Stimulated activated CD8-positive, alpha-beta memory T cell treated with anti-CD3 and anti-CD28 coated beads, Interleukin-12 subunit alpha, Interleukin-12 subunit beta, amount 100 ng/mL, for 24 hours (primary cell): ENCODE measurements around the gene ANXA2.
A peak's percentile ranks its signal among the peaks of the same experiment; 100 is the strongest.
"Not testable (repeated sequence)": the region's sequence is repeated elsewhere in the genome, so short reads cannot be mapped to it uniquely, and the experiment has no call there.

Experiments
- DNase-seq: peaks from one replicate; pipeline ENCODE4 v3.0.0-alpha.2; 2020; ENCODE audit errors: extremely low read depth

The ANXA2 gene

GRCh38 chr15:60397772-60398445, at the start of gene ANXA2:
Gene ANXA2, minus strand, starts transcription at chr15:60397986. Its CDS starts 11,911 bp downstream, at chr15:60386075.
- peak; percentile 52 for DNase-seq

- DNase-seq, result no peak
Observed at GRCh38 chr15:60444289-60444912, 46.6 kb upstream of the ANXA2 start.

GRCh38 chr15:60442763-60443162, 45.0 kb upstream of the ANXA2 start:
- no peak for DNase-seq

- DNase-seq, result no peak
Observed at GRCh38 chr15:60442031-60442650, 44.4 kb upstream of the ANXA2 start.

GRCh38 chr15:60441331-60441730, 43.5 kb upstream of the ANXA2 start:
- no peak for DNase-seq

GRCh38 chr15:60438646-60439045, 40.9 kb upstream of the ANXA2 start:
- no peak for DNase-seq

- no peak for DNase-seq
Observed at GRCh38 chr15:60428935-60429334, 31.1 kb upstream of the ANXA2 start.

- DNase-seq, result no peak
Observed at GRCh38 chr15:60426870-60427508, 29.2 kb upstream of the ANXA2 start.

- no peak for DNase-seq
Observed at GRCh38 chr15:60425461-60425860, 27.7 kb upstream of the ANXA2 start.

- no peak for DNase-seq
Observed at GRCh38 chr15:60424006-60424405, 26.2 kb upstream of the ANXA2 start.

- no peak for DNase-seq
Observed at GRCh38 chr15:60423537-60423936, 25.8 kb upstream of the ANXA2 start.

- DNase-seq, result no peak
Observed at GRCh38 chr15:60421544-60421943, 23.8 kb upstream of the ANXA2 start.

- no peak for DNase-seq
Observed at GRCh38 chr15:60420203-60420716, 22.5 kb upstream of the ANXA2 start.

GRCh38 chr15:60419753-60420152, 22.0 kb upstream of the ANXA2 start:
- no peak for DNase-seq

GRCh38 chr15:60418096-60418495, 20.3 kb upstream of the ANXA2 start:
- DNase-seq, result no peak

GRCh38 chr15:60417112-60417511, 19.3 kb upstream of the ANXA2 start:
- DNase-seq, result no peak

- DNase-seq, result no peak
Observed at GRCh38 chr15:60416484-60416883, 18.7 kb upstream of the ANXA2 start.

- no peak for DNase-seq
Observed at GRCh38 chr15:60414016-60414682, 16.4 kb upstream of the ANXA2 start.

GRCh38 chr15:60413231-60413824, 15.5 kb upstream of the ANXA2 start:
- DNase-seq, result no peak

- DNase-seq, result not testable (repeated sequence)
Observed at GRCh38 chr15:60412807-60413206, 15.0 kb upstream of the ANXA2 start.

- no peak for DNase-seq
Observed at GRCh38 chr15:60411774-60412425, 14.1 kb upstream of the ANXA2 start.
